Kidney (tissue), 14 donors: ENCODE measurements around the gene DBP. TPM values are rescaled to one million over a fixed set of nuclear protein-coding genes. Genes with fewer than 3 reads are reported as not detected.
A peak's percentile ranks its signal among the peaks of the same experiment; 100 is the strongest.
"Not testable (repeated sequence)": the region's sequence is repeated elsewhere in the genome, so short reads cannot be mapped to it uniquely, and the experiment has no call there.

ENCODE experiments used
- DNase-seq, 5 donors: peaks; one replicate each; pipeline ENCODE4 v3.0.0-alpha.2; 2013 to 2020
- FAIRE-seq: peaks from 2 replicates; lab custom pipeline; 2012; peaks lifted over from hg19 to GRCh38; lab: Jason Lieb, UNC
- H3K27ac ChIP-seq, 2 donors: one replicate each; pipeline ENCODE4 v1.7.0; 2013; ENCODE audit warnings: low read depth in 2 of 2, low read length in 2 of 2, inconsistent platforms in 1 of 2
- H3K27me3 ChIP-seq: one replicate; pipeline ENCODE4 v1.7.1; 2013; ENCODE audit warnings: low read length, inconsistent platforms; ENCODE audit not compliant: control insufficient read depth, insufficient read depth
- H3K36me3 ChIP-seq, 3 donors: one replicate each; pipeline versions ENCODE4 v1.7.0 to v1.7.1; 2013; ENCODE audit warnings: low read length in 3 of 3, control low read depth in 1 of 3, inconsistent platforms in 1 of 3; ENCODE audit not compliant: insufficient read depth in 3 of 3, control insufficient read depth in 2 of 3
- H3K4me1 ChIP-seq, 3 donors: one replicate each; pipeline versions ENCODE4 v1.7.0 to v1.7.1; 2013; ENCODE audit warnings: low read length in 3 of 3, inconsistent platforms in 1 of 3, low read depth in 1 of 3; ENCODE audit not compliant: control insufficient read depth in 2 of 3, insufficient read depth in 2 of 3
- H3K4me3 ChIP-seq, 3 donors: one replicate each; pipeline versions ENCODE4 v1.7.0 to v1.8.1; 2013; ENCODE audit warnings: low read length in 3 of 3, control low read depth in 1 of 3, inconsistent platforms in 1 of 3
- H3K9ac ChIP-seq, 3 donors: one replicate each; pipeline versions ENCODE4 v1.7.0 to v1.7.1; 2013; ENCODE audit warnings: low read length in 3 of 3, control low read depth in 1 of 3, inconsistent platforms in 1 of 3
- H3K9me3 ChIP-seq, 3 donors: one replicate each; pipeline versions ENCODE4 v1.7.0 to v1.7.1; 2013; ENCODE audit warnings: low read length in 3 of 3, control low read depth in 1 of 3, inconsistent platforms in 1 of 3; ENCODE audit not compliant: control insufficient read depth in 2 of 3, insufficient read depth in 1 of 3
- CTCF ChIP-seq: IDR thresholded peaks from 3 replicates; pipeline ENCODE4 v1.5.1; 2012; ENCODE audit warnings: mild to moderate bottlenecking, moderate library complexity, borderline replicate concordance; ENCODE audit not compliant: insufficient read depth; ENCODE audit errors: extremely low read depth
- intact Hi-C: fragments of 100-400 bp; cut with DNase I; formaldehyde crosslinking; loops from one replicate; pipeline ENCODE4 v1.11.1; 2022
- polyA plus RNA-seq: library from polyadenylated mRNA; stranded (reverse); fragments of 350-450 nt; fragmentation: Illumina TruSeq; extraction: RNeasy Lipid Tissue Mini Kit (QIAGEN cat#74804); gene quantifications from one replicate; pipeline ENCODE4 v1.2.3, GENCODE V29; 2014; ENCODE audit warnings: low read depth, low replicate concordance; ENCODE audit not compliant: insufficient read depth
- total RNA-seq: library from RNA; stranded (reverse); fragmentation: NEBNext Ultra II Directional; extraction: Animal tissue kit (Norgen Biotek cat#: 25700); gene quantifications from one replicate; pipeline ENCODE4 v1.2.1, GENCODE V29; 2021
- donor health status: control.
- donor health status: control.
- donor health status: control.
- donor health status: control.
- donor health status: control.
- donor health status: DM: yes; HTN: yes; CAD: no.
- donor health status: Normal renal cell carcinoma (clear cell type).

The DBP gene
- total and polyA plus RNA-seq, 2 donors from 2014 or later = 14.5 to 20.4 TPM

- DNase-seq (no peak), FAIRE-seq (no peak)
- TF ChIP-seq CTCF = no peak
- no peak overlapping the region for H3K9ac ChIP-seq
- peaks cover 3 to 5% (median 3%) of the 10 kb centered on the region in 3 donors for H3K4me1 ChIP-seq
- H3K9me3 ChIP-seq = no peaks in the 10 kb centered on the region
- intact Hi-C loops = no loop called here
- H3K36me3 ChIP-seq = no peaks in the 10 kb centered on the region
- H3K27me3 ChIP-seq = no peaks in the 10 kb centered on the region
- H3K27ac ChIP-seq = no peak overlapping the region
- H3K4me3 ChIP-seq = no peak overlapping the region
These were observed 21.3 kb upstream of the DBP start for GRCh38 chr19:48658483-48658882.

- H3K36me3 ChIP-seq, FAIRE-seq, H3K4me3 ChIP-seq, H3K27me3 ChIP-seq, H3K9me3 ChIP-seq, intact Hi-C loops, H3K9ac ChIP-seq, H3K27ac ChIP-seq, DNase-seq, H3K4me1 ChIP-seq: not testable (repeated sequence)
These were observed 20.6 kb upstream of the DBP start for GRCh38 chr19:48657828-48658227.

GRCh38 chr19:48656840-48657474, 19.8 kb upstream of the DBP start:
- Histone ChIP-seq H3K36me3 (no peaks in the 10 kb centered on the region), H3K9me3 (no peaks in the 10 kb centered on the region), H3K27me3 (no peaks in the 10 kb centered on the region), H3K4me1 (peaks cover 3 to 5% (median 3%) of the 10 kb centered on the region in 3 donors), H3K4me3 (no peak overlapping the region), H3K27ac (no peak overlapping the region), H3K9ac (no peak overlapping the region)
- intact Hi-C loops = no loop called here
- DNase-seq = peak in 4 of 5 donors; percentile 45 to 87 (median 70)
- no peak for FAIRE-seq
- no peak for TF ChIP-seq CTCF

- Histone ChIP-seq H3K27ac (no peak overlapping the region), H3K9ac (no peak overlapping the region), H3K27me3 (no peaks in the 10 kb centered on the region), H3K36me3 (no peaks in the 10 kb centered on the region), H3K9me3 (no peaks in the 10 kb centered on the region), H3K4me1 (peaks cover 0 to 5% (median 3%) of the 10 kb centered on the region in 3 donors), H3K4me3 (no peak overlapping the region)
- intact Hi-C loops = no loop called here
- FAIRE-seq (no peak), DNase-seq (peak in 2 of 5 donors; percentile 47 to 52)
- TF ChIP-seq CTCF = no peak
These were observed 17.3 kb upstream of the DBP start for GRCh38 chr19:48654299-48655059.
